Nephron progenitor cell (in vitro differentiated cells): ENCODE results near the gene H6PD.

ENCODE experiments used
- DNase-seq: peaks from one replicate; pipeline ENCODE4 v3.0.0; 2021
- H3K27ac Mint-ChIP-seq: 2 replicates; pipeline ENCODE4 v1.8.0; 2021; ENCODE audit warnings: mild to moderate bottlenecking, moderate library complexity, mixed read lengths
- H3K27me3 Mint-ChIP-seq: 2 replicates; pipeline ENCODE4 v1.8.0; 2021; ENCODE audit warnings: mild to moderate bottlenecking, low read depth, mixed read lengths; ENCODE audit not compliant: poor library complexity
- H3K36me3 Mint-ChIP-seq: 2 replicates; pipeline ENCODE4 v1.8.0; 2021; ENCODE audit warnings: low read depth, mixed read lengths
- H3K4me1 Mint-ChIP-seq: 2 replicates; pipeline ENCODE4 v1.8.0; 2021; ENCODE audit warnings: mixed read lengths
- H3K4me3 Mint-ChIP-seq: 2 replicates; pipeline ENCODE4 v1.8.0; 2021; ENCODE audit warnings: mild to moderate bottlenecking, moderate library complexity, mixed read lengths
- H3K9me3 Mint-ChIP-seq: 2 replicates; pipeline ENCODE4 v1.8.0; 2021; ENCODE audit warnings: mild to moderate bottlenecking, moderate library complexity, mixed read lengths
- TF ChIP-seq, protein P1 (sequence below): fragments of 200-600 bp; sonication (generic); IDR thresholded peaks from 2 replicates; pipeline ENCODE4 v1.5.0; 2021; ENCODE audit warnings: antibody characterized with exemption

H6PD gene

GRCh38 chr1:9305216-9305615 lies 70.6 kb downstream of the H6PD start:
- H3K27ac Mint-ChIP-seq = no peak overlapping the region
- DNase-seq = no peak
- H3K36me3 Mint-ChIP-seq = peaks cover 10% of the 10 kb centered on the region
- no peak overlapping the region for H3K4me3 Mint-ChIP-seq
- no peaks in the 10 kb centered on the region for H3K27me3 Mint-ChIP-seq
- peaks cover 61% of the 10 kb centered on the region for H3K4me1 Mint-ChIP-seq
- TF ChIP-seq, protein P1, sequence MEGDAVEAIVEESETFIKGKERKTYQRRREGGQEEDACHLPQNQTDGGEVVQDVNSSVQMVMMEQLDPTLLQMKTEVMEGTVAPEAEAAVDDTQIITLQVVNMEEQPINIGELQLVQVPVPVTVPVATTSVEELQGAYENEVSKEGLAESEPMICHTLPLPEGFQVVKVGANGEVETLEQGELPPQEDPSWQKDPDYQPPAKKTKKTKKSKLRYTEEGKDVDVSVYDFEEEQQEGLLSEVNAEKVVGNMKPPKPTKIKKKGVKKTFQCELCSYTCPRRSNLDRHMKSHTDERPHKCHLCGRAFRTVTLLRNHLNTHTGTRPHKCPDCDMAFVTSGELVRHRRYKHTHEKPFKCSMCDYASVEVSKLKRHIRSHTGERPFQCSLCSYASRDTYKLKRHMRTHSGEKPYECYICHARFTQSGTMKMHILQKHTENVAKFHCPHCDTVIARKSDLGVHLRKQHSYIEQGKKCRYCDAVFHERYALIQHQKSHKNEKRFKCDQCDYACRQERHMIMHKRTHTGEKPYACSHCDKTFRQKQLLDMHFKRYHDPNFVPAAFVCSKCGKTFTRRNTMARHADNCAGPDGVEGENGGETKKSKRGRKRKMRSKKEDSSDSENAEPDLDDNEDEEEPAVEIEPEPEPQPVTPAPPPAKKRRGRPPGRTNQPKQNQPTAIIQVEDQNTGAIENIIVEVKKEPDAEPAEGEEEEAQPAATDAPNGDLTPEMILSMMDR = no peak
- no peaks in the 10 kb centered on the region for H3K9me3 Mint-ChIP-seq

GRCh38 chr1:9306006-9306405 lies 71.4 kb downstream of the H6PD start:
- Mint-ChIP-seq H3K27me3 (no peaks in the 10 kb centered on the region), H3K4me3 (no peak overlapping the region), H3K27ac (no peak overlapping the region), H3K4me1 (peaks cover 66% of the 10 kb centered on the region), H3K36me3 (peaks cover 2% of the 10 kb centered on the region), H3K9me3 (no peaks in the 10 kb centered on the region)
- TF ChIP-seq, protein P1 = no peak
- no peak for DNase-seq

- Mint-ChIP-seq H3K4me1 (peaks cover 70% of the 10 kb centered on the region), H3K4me3 (no peak overlapping the region), H3K27ac (no peak overlapping the region), H3K27me3 (no peaks in the 10 kb centered on the region), H3K36me3 (no peaks in the 10 kb centered on the region), H3K9me3 (no peaks in the 10 kb centered on the region)
- DNase-seq = no peak
- TF ChIP-seq, protein P1 = no peak
Observed at GRCh38 chr1:9307303-9307702, 72.7 kb downstream of the H6PD start.

DNA sequence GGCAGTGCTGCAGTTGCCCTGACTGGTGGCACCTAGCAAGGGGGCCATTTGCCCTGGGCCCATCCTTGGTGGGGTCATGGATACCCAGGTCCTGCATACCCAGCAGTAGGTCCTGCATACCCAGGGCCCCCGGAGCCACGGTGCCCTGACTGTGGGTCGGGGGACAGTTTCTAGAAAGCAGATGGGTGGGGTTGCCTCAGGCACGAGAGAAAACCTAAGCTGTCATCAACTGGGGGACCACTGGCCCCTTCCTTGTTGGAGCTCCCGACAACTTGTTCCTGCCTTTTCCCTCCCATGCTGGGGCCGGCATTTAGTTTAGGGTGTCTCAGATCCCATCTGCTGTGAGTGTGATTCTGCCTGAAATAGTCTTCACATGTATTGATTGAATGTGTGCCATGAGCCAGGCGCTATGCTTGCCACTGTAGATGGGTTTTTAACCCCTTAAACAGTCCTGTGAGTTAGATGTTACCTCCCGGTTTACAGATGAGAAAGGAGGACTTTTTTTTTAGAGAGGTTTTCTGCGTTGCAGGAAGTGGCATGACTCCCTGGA lies 73.7 kb downstream of the H6PD start:
- H3K4me1 Mint-ChIP-seq = peaks cover 67% of the 10 kb centered on the region

GRCh38 chr1:9309080-9309479 lies 74.5 kb downstream of the H6PD start:
- no peaks in the 10 kb centered on the region for H3K27me3 Mint-ChIP-seq
- peak overlapping the region; percentile 72 for H3K27ac Mint-ChIP-seq
- no peaks in the 10 kb centered on the region for H3K36me3 Mint-ChIP-seq
- no peaks in the 10 kb centered on the region for H3K9me3 Mint-ChIP-seq
- peaks cover 71% of the 10 kb centered on the region for H3K4me1 Mint-ChIP-seq
- H3K4me3 Mint-ChIP-seq = no peak overlapping the region
- no peak for DNase-seq
- TF ChIP-seq, protein P1 = no peak

More for the DNA sequence above, 73.7 kb downstream of the H6PD start:
- DNase-seq = no peak
- no peaks in the 10 kb centered on the region for H3K9me3 Mint-ChIP-seq
- no peak overlapping the region for H3K27ac Mint-ChIP-seq
- H3K36me3 Mint-ChIP-seq = no peaks in the 10 kb centered on the region
- no peaks in the 10 kb centered on the region for H3K27me3 Mint-ChIP-seq
- TF ChIP-seq, protein P1 = no peak
- H3K4me3 Mint-ChIP-seq = no peak overlapping the region

- Mint-ChIP-seq H3K27ac (no peak overlapping the region), H3K9me3 (no peaks in the 10 kb centered on the region), H3K4me3 (no peak overlapping the region), H3K36me3 (no peaks in the 10 kb centered on the region), H3K4me1 (peaks cover 76% of the 10 kb centered on the region), H3K27me3 (peaks cover 5% of the 10 kb centered on the region)
- TF ChIP-seq, protein P1 = no peak
- DNase-seq = no peak
Observed at GRCh38 chr1:9309991-9310390, 75.4 kb downstream of the H6PD start.
